Peyer's patch (tissue), 4 donors: ENCODE results near the gene GNGT2.

ENCODE experiments used
- POLR2A ChIP-seq, 2 donors: fragments of 450-650 bp; IDR thresholded peaks; one replicate each; pipeline ENCODE4 v1.5.1; 2017; ENCODE audit warnings: antibody characterized with exemption in 2 of 2, mild to moderate bottlenecking in 2 of 2, moderate library complexity in 2 of 2
- TF ChIP-seq, protein P1 (sequence below), 6 experiments: fragments of 450-650 bp in 4 of 6; fragments of 200-600 bp in 2 of 6; sonication (generic) in 1 of 6; IDR thresholded peaks; one replicate each; pipeline ENCODE4 v1.5.1; 2017 to 2019; ENCODE audit warnings: antibody characterized with exemption in 6 of 6, mild to moderate bottlenecking in 3 of 6, moderate library complexity in 1 of 6

DNA sequence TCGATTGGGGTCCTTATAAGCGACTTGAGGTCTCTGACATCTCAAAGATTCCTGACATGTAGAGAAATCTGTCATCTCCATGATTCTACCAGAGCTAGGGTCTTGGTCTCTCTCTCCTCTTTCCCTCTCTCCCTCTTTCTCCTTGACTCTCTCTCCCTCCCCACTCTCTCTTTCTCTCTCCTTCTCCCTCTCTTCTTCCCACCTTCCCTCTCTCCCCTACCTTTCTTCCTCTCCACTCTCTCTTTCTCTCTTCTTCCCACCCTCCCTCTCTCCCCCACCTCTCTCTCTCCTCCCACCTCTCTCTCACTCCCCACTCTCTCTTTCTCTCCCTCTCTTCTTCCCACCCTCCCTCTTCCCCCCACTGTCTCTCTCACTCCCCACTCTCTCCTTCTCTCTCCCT is 45.2 kb downstream of the GNGT2 start:
- TF ChIP-seq, protein P1, sequence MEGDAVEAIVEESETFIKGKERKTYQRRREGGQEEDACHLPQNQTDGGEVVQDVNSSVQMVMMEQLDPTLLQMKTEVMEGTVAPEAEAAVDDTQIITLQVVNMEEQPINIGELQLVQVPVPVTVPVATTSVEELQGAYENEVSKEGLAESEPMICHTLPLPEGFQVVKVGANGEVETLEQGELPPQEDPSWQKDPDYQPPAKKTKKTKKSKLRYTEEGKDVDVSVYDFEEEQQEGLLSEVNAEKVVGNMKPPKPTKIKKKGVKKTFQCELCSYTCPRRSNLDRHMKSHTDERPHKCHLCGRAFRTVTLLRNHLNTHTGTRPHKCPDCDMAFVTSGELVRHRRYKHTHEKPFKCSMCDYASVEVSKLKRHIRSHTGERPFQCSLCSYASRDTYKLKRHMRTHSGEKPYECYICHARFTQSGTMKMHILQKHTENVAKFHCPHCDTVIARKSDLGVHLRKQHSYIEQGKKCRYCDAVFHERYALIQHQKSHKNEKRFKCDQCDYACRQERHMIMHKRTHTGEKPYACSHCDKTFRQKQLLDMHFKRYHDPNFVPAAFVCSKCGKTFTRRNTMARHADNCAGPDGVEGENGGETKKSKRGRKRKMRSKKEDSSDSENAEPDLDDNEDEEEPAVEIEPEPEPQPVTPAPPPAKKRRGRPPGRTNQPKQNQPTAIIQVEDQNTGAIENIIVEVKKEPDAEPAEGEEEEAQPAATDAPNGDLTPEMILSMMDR (IDR thresholded peaks at IDR 0.05), result no peak
- no peak for TF ChIP-seq POLR2A (IDR thresholded peaks at IDR 0.05)
